Adipocyte (in vitro differentiated cells): ENCODE data around the gene CTDP1.

ENCODE experiments used
- DNase-seq: peaks from one replicate; pipeline ENCODE4 v3.0.0-alpha.2; 2015; ENCODE audit warnings: low read depth
- H3K27me3 ChIP-seq: replicated peaks from 2 replicates; pipeline ENCODE4 v1.7.0; 2013; ENCODE audit warnings: mild to moderate bottlenecking, low read length, moderate library complexity; ENCODE audit not compliant: control insufficient read depth, insufficient read depth
- H3K36me3 ChIP-seq: 2 replicates; pipeline ENCODE4 v1.7.0; 2013; ENCODE audit warnings: low read length, mild to moderate bottlenecking, moderate library complexity; ENCODE audit not compliant: control insufficient read depth, insufficient read depth, severe bottlenecking
- H3K4me1 ChIP-seq: 2 replicates; pipeline ENCODE4 v1.7.0; 2013; ENCODE audit warnings: mild to moderate bottlenecking, low read length, moderate library complexity; ENCODE audit not compliant: control insufficient read depth, insufficient read depth
- H3K4me3 ChIP-seq: 2 replicates; pipeline ENCODE4 v1.7.0; 2013; ENCODE audit warnings: mild to moderate bottlenecking, low read length, moderate library complexity
- H3K9ac ChIP-seq: 2 replicates; pipeline ENCODE4 v1.7.0; 2013; ENCODE audit warnings: mild to moderate bottlenecking, low read length, moderate library complexity
- H3K9me3 ChIP-seq: 2 replicates; pipeline ENCODE4 v1.7.0; 2013; ENCODE audit warnings: mild to moderate bottlenecking, low read length, moderate library complexity; ENCODE audit not compliant: control insufficient read depth

CTDP1 gene

GRCh38 chr18:79798346-79798998 is 118.9 kb downstream of the CTDP1 start:
- Histone ChIP-seq H3K9me3 (no peaks in the 10 kb centered on the region), H3K36me3 (no peaks in the 10 kb centered on the region), H3K9ac (no peak overlapping the region), H3K4me1 (peaks cover 9% of the 10 kb centered on the region), H3K4me3 (no peak overlapping the region), H3K27me3 (peaks cover 68% of the 10 kb centered on the region)
- DNase-seq, result peak; percentile 12

- no peak overlapping the region for H3K4me3 ChIP-seq
- peak; percentile 16 for DNase-seq
- peaks cover 72% of the 10 kb centered on the region for H3K27me3 ChIP-seq
- H3K9me3 ChIP-seq, result no peaks in the 10 kb centered on the region
- H3K9ac ChIP-seq, result no peak overlapping the region
- peaks cover 9% of the 10 kb centered on the region for H3K4me1 ChIP-seq
- H3K36me3 ChIP-seq, result no peaks in the 10 kb centered on the region
These were observed 119.4 kb downstream of the CTDP1 start for GRCh38 chr18:79798999-79799370.

- no peaks in the 10 kb centered on the region for H3K36me3 ChIP-seq
- peaks cover 9% of the 10 kb centered on the region for H3K4me1 ChIP-seq
- DNase-seq, result no peak
- H3K27me3 ChIP-seq, result peaks cover 70% of the 10 kb centered on the region
- no peak overlapping the region for H3K4me3 ChIP-seq
- no peaks in the 10 kb centered on the region for H3K9me3 ChIP-seq
- H3K9ac ChIP-seq, result no peak overlapping the region
These were observed 120.2 kb downstream of the CTDP1 start for GRCh38 chr18:79799619-79800370.

GRCh38 chr18:79800371-79801180 is 121.0 kb downstream of the CTDP1 start:
- DNase-seq, result no peak
- Histone ChIP-seq H3K9me3 (no peaks in the 10 kb centered on the region), H3K4me3 (no peak overlapping the region), H3K9ac (no peak overlapping the region), H3K36me3 (no peaks in the 10 kb centered on the region), H3K4me1 (peaks cover 9% of the 10 kb centered on the region), H3K27me3 (peaks cover 71% of the 10 kb centered on the region)

- no peaks in the 10 kb centered on the region for H3K9me3 ChIP-seq
- no peak for DNase-seq
- H3K4me3 ChIP-seq, result no peak overlapping the region
- H3K9ac ChIP-seq, result no peak overlapping the region
- peaks cover 9% of the 10 kb centered on the region for H3K4me1 ChIP-seq
- no peaks in the 10 kb centered on the region for H3K36me3 ChIP-seq
- peaks cover 72% of the 10 kb centered on the region for H3K27me3 ChIP-seq
These were observed 121.6 kb downstream of the CTDP1 start for GRCh38 chr18:79801217-79801616.

GRCh38 chr18:79801641-79802040 is 122.0 kb downstream of the CTDP1 start:
- H3K4me3 ChIP-seq, result no peak overlapping the region
- peaks cover 68% of the 10 kb centered on the region for H3K27me3 ChIP-seq
- H3K9ac ChIP-seq, result no peak overlapping the region
- H3K9me3 ChIP-seq, result no peaks in the 10 kb centered on the region
- DNase-seq, result no peak
- H3K4me1 ChIP-seq, result peaks cover 6% of the 10 kb centered on the region
- H3K36me3 ChIP-seq, result no peaks in the 10 kb centered on the region

DNA sequence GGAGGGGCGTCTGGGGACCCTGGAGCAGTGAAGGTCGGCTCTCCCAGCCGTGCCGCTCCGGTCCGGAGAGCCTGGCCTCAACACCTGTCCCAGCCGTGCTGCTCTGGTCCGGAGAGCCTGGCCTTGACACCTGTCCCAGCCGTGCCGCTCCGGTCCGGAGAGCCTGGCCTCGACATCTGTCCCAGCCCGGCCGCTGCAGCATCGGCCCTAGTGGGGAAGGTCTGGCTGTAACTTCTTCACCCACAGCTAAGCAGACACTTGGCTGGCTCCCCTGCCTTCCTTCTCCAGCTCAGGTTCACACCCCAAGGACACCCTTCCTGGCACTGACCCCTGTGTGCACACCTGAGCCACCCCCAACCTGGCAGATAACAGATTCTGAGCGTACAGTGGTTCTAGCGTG is 122.7 kb downstream of the CTDP1 start:
- no peaks in the 10 kb centered on the region for H3K9me3 ChIP-seq
- H3K4me1 ChIP-seq, result no peaks in the 10 kb centered on the region
- peaks cover 62% of the 10 kb centered on the region for H3K27me3 ChIP-seq
- H3K9ac ChIP-seq, result no peak overlapping the region
- H3K4me3 ChIP-seq, result no peak overlapping the region
- no peaks in the 10 kb centered on the region for H3K36me3 ChIP-seq
- no peak for DNase-seq

GRCh38 chr18:79803611-79804051 is 124.0 kb downstream of the CTDP1 start:
- Histone ChIP-seq H3K36me3 (no peaks in the 10 kb centered on the region), H3K27me3 (peaks cover 57% of the 10 kb centered on the region), H3K9me3 (no peaks in the 10 kb centered on the region), H3K4me3 (no peak overlapping the region), H3K9ac (no peak overlapping the region), H3K4me1 (no peaks in the 10 kb centered on the region)
- no peak for DNase-seq
